ENCODE data around the gene PLCL1. TPM values are rescaled to one million over a fixed set of nuclear protein-coding genes. Genes with fewer than 3 reads are reported as not detected.

The PLCL1 gene
- polyA plus RNA-seq (2013, experiment 1 of 2; ENCODE audit: insufficient read length) = 0.51 TPM
- polyA plus RNA-seq (2013, experiment 2 of 2; ENCODE audit: insufficient read length) = 1.2 TPM

GRCh38 chr2:197804049-197804757, at the start of gene PLCL1:
PLCL1 (plus strand) TSS chr2:197804593.
- DNase-seq = peak; percentile 92

GRCh38 chr2:197759013-197759412, 45.4 kb upstream of the PLCL1 start:
- DNase-seq = no peak

GRCh38 chr2:197759625-197760292, 44.6 kb upstream of the PLCL1 start:
- DNase-seq = no peak

GRCh38 chr2:197760293-197760657, 44.1 kb upstream of the PLCL1 start:
- no peak for DNase-seq

GRCh38 chr2:197777823-197778407, 26.5 kb upstream of the PLCL1 start:
- peak; percentile 48 for DNase-seq

- DNase-seq = no peak
Observed at GRCh38 chr2:197779261-197779660, 25.1 kb upstream of the PLCL1 start.

- DNase-seq = no peak
Observed at GRCh38 chr2:197782126-197782525, 22.3 kb upstream of the PLCL1 start.

GRCh38 chr2:197784956-197785941, 19.1 kb upstream of the PLCL1 start, which contains the start of gene BOLL:
BOLL (minus strand) TSS chr2:197785319; CDS start chr2:197781850, 3,469 bp downstream.
- no peak for DNase-seq

GRCh38 chr2:197786010-197786877, 18.1 kb upstream of the PLCL1 start:
- no peak for DNase-seq

- no peak for DNase-seq
Observed at GRCh38 chr2:197793456-197793855, 10.9 kb upstream of the PLCL1 start.

GRCh38 chr2:197795277-197795676, 9.1 kb upstream of the PLCL1 start:
- no peak for DNase-seq

GRCh38 chr2:197798187-197798586, 6.2 kb upstream of the PLCL1 start:
- DNase-seq = no peak

- no peak for DNase-seq
Observed at GRCh38 chr2:197799068-197799467, 5.3 kb upstream of the PLCL1 start.

- no peak for DNase-seq
Observed at GRCh38 chr2:197800091-197800490, 4.3 kb upstream of the PLCL1 start.

GRCh38 chr2:197801033-197801432, 3.4 kb upstream of the PLCL1 start:
- no peak for DNase-seq

- peak; percentile 57 for DNase-seq
Observed at GRCh38 chr2:197803033-197803444, 1.4 kb upstream of the PLCL1 start.

- peak; percentile 20 for DNase-seq
Observed at GRCh38 chr2:197804758-197805714, 643 bp downstream of the PLCL1 start.

- no peak for DNase-seq
Observed at GRCh38 chr2:197805715-197806633, 1.6 kb downstream of the PLCL1 start.

- peak; percentile 13 for DNase-seq
Observed at GRCh38 chr2:197809064-197809463, 4.7 kb downstream of the PLCL1 start.

Measured in fibroblast of skin of back (primary cell).